HepG2 (cell line): ENCODE results near the gene SERPINF2. TPM values are rescaled to one million over a fixed set of nuclear protein-coding genes. Genes with fewer than 3 reads are reported as not detected.

ENCODE experiments used
- ARID2 ChIP-seq: sonication (generic); formaldehyde crosslinking; IDR thresholded peaks from 2 replicates; pipeline ENCODE4 v1.8.1; 2022; ENCODE audit warnings: mild to moderate bottlenecking, missing genetic modification reagents, borderline replicate concordance
- DPF2 ChIP-seq: sonication (generic); formaldehyde crosslinking; IDR thresholded peaks from 2 replicates; pipeline ENCODE4 v1.4.0; 2020; ENCODE audit warnings: mild to moderate bottlenecking, low read depth, missing genetic modification reagents, borderline replicate concordance
- FOXO1 ChIP-seq: sonication (generic); formaldehyde crosslinking; IDR thresholded peaks from 2 replicates; pipeline ENCODE4 v1.4.0; 2020; ENCODE audit warnings: missing genetic modification reagents
- HOXA5 ChIP-seq: sonication (generic); formaldehyde crosslinking; IDR thresholded peaks from 2 replicates; pipeline ENCODE4 v1.4.0; 2020; ENCODE audit warnings: missing genetic modification reagents
- KLF11 ChIP-seq: IDR thresholded peaks from 2 replicates; pipeline ENCODE4 v1.6.1; 2016; ENCODE audit warnings: missing compliant biosample characterization
- MBD4 ChIP-seq: IDR thresholded peaks from 2 replicates; pipeline ENCODE4 v1.6.1; 2012; ENCODE audit warnings: low read length, inconsistent platforms, borderline replicate concordance
- MEF2D ChIP-seq: sonication (generic); formaldehyde crosslinking; IDR thresholded peaks from 2 replicates; pipeline ENCODE4 v1.5.1; 2020; ENCODE audit warnings: mild to moderate bottlenecking, missing genetic modification reagents
- NR2F6 ChIP-seq, 2 experiments: IDR thresholded peaks; 2 replicates each; pipeline ENCODE4 v1.6.1; 2016; ENCODE audit warnings: antibody characterized with exemption in 1 of 2, mild to moderate bottlenecking in 1 of 2
- PAX8 ChIP-seq: sonication (generic); formaldehyde crosslinking; IDR thresholded peaks from 2 replicates; pipeline ENCODE4 v1.8.0; 2022; ENCODE audit warnings: mild to moderate bottlenecking, missing genetic modification reagents, borderline replicate concordance
- SOX6 ChIP-seq, 2 experiments: fragments of 450-650 bp in 1 of 2; sonication (generic) in 1 of 2; formaldehyde crosslinking in 1 of 2; IDR thresholded peaks; 2 replicates each; pipeline versions ENCODE4 v1.4.0 to v1.6.1; 2017 to 2020; ENCODE audit warnings: antibody characterized with exemption in 1 of 2, mild to moderate bottlenecking in 1 of 2, missing genetic modification reagents in 1 of 2
- SP5 ChIP-seq: IDR thresholded peaks from 2 replicates; pipeline ENCODE4 v1.6.1; 2016; ENCODE audit warnings: low read depth, borderline replicate concordance
- TAF1 ChIP-seq: sonication (generic); formaldehyde crosslinking; IDR thresholded peaks from 2 replicates; pipeline ENCODE4 v1.4.0; 2020; ENCODE audit warnings: missing genetic modification reagents
- ZFP82 ChIP-seq: sonication (generic); formaldehyde crosslinking; IDR thresholded peaks from 2 replicates; pipeline ENCODE4 v1.5.1; 2020; ENCODE audit warnings: mild to moderate bottlenecking, missing genetic modification reagents, borderline replicate concordance
- ZKSCAN5 ChIP-seq: sonication (generic); formaldehyde crosslinking; IDR thresholded peaks from 2 replicates; pipeline ENCODE4 v1.5.1; 2020; ENCODE audit warnings: mild to moderate bottlenecking, missing genetic modification reagents
- ZNF101 ChIP-seq: sonication (generic); formaldehyde crosslinking; IDR thresholded peaks from 2 replicates; pipeline ENCODE4 v1.4.0; 2020; ENCODE audit warnings: mild to moderate bottlenecking, low read depth, missing genetic modification reagents, borderline replicate concordance
- ZNF337 ChIP-seq: sonication (generic); formaldehyde crosslinking; IDR thresholded peaks from 2 replicates; pipeline ENCODE4 v1.5.1; 2020; ENCODE audit warnings: missing genetic modification reagents, low read depth, mild to moderate bottlenecking, borderline replicate concordance
- ZNF343 ChIP-seq: sonication (generic); formaldehyde crosslinking; IDR thresholded peaks from 2 replicates; pipeline ENCODE4 v1.4.0; 2020; ENCODE audit warnings: mild to moderate bottlenecking, missing genetic modification reagents
- ZNF749 ChIP-seq: sonication (generic); formaldehyde crosslinking; IDR thresholded peaks from 2 replicates; pipeline ENCODE4 v1.8.0; 2022; ENCODE audit warnings: mild to moderate bottlenecking, missing genetic modification reagents, moderate library complexity, borderline replicate concordance
- polyA plus RNA-seq, 8 experiments: library from polyadenylated mRNA; depleted of rRNA in 3 of 8; stranded (reverse) in 7 of 8; unstranded in 1 of 8; fragments of >200 nt; fragmentation: Illumina TruSeq in 4 of 8; extraction: Trizol in 4 of 8; gene quantifications; 2 replicates each; pipeline versions ENCODE4 v1.2.1 to v1.2.3, GENCODE V29; 2011 to 2016; ENCODE audit warnings: low read depth in 4 of 8, missing spikeins in 1 of 8, mixed read lengths in 1 of 8; ENCODE audit not compliant: insufficient read depth in 1 of 8
- total RNA-seq, 5 experiments: library from RNA; depleted of rRNA; stranded (reverse); fragments of >200 nt; fragmentation: Illumina TruSeq; extraction: Trizol; gene quantifications; 2 replicates each; pipeline ENCODE4 v1.2.3, GENCODE V29; 2016; ENCODE audit warnings: low read depth in 1 of 5
- TF ChIP-seq, protein P1 (sequence below): sonication (generic); formaldehyde crosslinking; conservative IDR thresholded peaks from 2 replicates; pipeline ENCODE4 v1.8.1; 2023; ENCODE audit warnings: missing genetic modification reagents
- TF ChIP-seq, protein P2 (sequence below): sonication (generic); formaldehyde crosslinking; IDR thresholded peaks from 2 replicates; pipeline ENCODE4 v1.5.1; 2020; ENCODE audit warnings: missing genetic modification reagents, mild to moderate bottlenecking, borderline replicate concordance
- TF ChIP-seq, protein P3 (sequence below): sonication (generic); formaldehyde crosslinking; IDR thresholded peaks from 2 replicates; pipeline ENCODE4 v1.4.0; 2020; ENCODE audit warnings: missing genetic modification reagents

The SERPINF2 gene
- total and polyA plus RNA-seq, 2 of the 13 experiments (the other 11 are each of a cell fraction or from before 2014, with no cell fraction given), result 309 to 548 TPM

DNA sequence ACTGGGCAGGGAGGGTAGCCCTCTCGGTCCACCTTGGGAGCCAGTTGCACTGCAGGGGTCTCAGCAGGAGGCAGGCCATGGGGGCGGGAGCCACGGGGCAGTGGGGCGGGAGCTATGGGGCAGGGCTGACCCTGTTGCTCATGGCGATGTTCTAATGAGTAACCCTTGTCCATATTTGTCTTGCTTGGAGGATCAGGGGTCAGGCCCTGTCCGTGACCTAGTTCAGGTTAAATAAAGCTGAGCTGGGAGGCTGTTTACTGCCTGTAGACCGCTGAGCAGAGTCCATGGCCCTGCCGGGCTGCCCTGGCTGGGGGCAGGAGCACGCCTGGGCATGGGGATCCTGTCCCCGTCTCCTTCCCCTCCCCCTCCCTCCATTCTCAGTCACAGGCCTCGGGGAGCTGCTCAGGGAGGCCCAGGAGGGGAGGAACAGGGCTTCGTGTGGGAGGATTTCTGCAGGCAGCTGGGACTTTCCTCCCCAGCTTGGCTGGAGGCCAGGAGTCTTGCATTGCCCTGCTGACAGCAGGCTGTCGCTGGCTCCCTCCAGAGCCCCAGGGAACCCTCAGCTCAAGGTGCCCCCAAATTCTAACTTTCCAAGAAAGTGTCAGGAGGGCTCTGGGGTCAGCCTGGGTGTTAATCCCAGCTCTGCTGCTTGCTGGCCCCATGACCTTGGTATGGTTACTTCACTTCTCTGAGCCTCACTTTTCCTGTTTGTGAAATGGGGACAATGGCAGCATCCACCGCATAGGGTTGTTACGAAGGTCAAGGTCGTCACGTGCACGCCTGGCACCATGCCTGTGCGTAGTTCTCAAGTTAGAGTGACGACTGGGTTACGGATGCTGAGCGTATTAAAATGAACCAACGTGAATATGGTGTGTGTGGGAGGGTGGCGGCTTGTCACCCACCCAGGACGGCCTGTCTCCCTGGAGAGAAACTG lies 6.1 kb upstream of the SERPINF2 start (continued):
- no peak for TF ChIP-seq HOXA5 (CRISPR knock-in tag)
- TF ChIP-seq, protein P1, sequence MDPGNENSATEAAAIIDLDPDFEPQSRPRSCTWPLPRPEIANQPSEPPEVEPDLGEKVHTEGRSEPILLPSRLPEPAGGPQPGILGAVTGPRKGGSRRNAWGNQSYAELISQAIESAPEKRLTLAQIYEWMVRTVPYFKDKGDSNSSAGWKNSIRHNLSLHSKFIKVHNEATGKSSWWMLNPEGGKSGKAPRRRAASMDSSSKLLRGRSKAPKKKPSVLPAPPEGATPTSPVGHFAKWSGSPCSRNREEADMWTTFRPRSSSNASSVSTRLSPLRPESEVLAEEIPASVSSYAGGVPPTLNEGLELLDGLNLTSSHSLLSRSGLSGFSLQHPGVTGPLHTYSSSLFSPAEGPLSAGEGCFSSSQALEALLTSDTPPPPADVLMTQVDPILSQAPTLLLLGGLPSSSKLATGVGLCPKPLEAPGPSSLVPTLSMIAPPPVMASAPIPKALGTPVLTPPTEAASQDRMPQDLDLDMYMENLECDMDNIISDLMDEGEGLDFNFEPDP (CRISPR knock-in tag), result no peak
- TF ChIP-seq, protein P2, sequence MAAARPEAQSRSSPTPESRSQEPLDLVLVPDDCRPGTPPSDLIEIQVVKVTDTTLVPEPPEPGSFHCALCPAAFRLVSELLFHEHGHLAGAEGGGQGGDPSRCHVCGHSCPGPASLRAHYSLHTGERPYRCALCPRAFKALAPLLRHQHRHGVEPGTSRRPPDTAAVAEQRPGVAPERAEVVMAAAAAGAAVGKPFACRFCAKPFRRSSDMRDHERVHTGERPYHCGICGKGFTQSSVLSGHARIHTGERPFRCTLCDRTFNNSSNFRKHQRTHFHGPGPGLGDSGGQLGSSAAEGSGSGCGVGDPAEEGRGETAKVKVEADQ (CRISPR knock-in tag), result peak; percentile 80
- TF ChIP-seq MBD4, result no peak
- TF ChIP-seq ZNF749 (CRISPR knock-in tag), result 0 out of 2 replicates have a peak, but pooled peaks have one; percentile 77
- peak; percentile 99 for TF ChIP-seq NR2F6 (IDR thresholded peaks at IDR 0.05)
- peak; percentile 100 for TF ChIP-seq NR2F6 (CRISPR knock-in tag; IDR thresholded peaks at IDR 0.05)
- TF ChIP-seq ZNF343 (CRISPR knock-in tag), result no peak; the same call in 1 of the 2 replicates
- TF ChIP-seq ZFP82, result peak; percentile 35; the same call in 1 of the 2 replicates
- TF ChIP-seq TAF1 (CRISPR knock-in tag), result peak; percentile 36; the same call in 1 of the 2 replicates
- no peak for TF ChIP-seq ZNF101
- peak; percentile 72 for TF ChIP-seq DPF2
- TF ChIP-seq MEF2D (CRISPR knock-in tag), result peak; percentile 97
- TF ChIP-seq SOX6 (IDR thresholded peaks at IDR 0.05), result no peak
- TF ChIP-seq SOX6 (CRISPR knock-in tag; IDR thresholded peaks at IDR 0.05), result peak; percentile 95
- peak; percentile 85; the same call in 1 of the 2 replicates for TF ChIP-seq ZNF337 (CRISPR knock-in tag)
- TF ChIP-seq KLF11 (CRISPR knock-in tag), result peak; percentile 59
- TF ChIP-seq, protein P3, sequence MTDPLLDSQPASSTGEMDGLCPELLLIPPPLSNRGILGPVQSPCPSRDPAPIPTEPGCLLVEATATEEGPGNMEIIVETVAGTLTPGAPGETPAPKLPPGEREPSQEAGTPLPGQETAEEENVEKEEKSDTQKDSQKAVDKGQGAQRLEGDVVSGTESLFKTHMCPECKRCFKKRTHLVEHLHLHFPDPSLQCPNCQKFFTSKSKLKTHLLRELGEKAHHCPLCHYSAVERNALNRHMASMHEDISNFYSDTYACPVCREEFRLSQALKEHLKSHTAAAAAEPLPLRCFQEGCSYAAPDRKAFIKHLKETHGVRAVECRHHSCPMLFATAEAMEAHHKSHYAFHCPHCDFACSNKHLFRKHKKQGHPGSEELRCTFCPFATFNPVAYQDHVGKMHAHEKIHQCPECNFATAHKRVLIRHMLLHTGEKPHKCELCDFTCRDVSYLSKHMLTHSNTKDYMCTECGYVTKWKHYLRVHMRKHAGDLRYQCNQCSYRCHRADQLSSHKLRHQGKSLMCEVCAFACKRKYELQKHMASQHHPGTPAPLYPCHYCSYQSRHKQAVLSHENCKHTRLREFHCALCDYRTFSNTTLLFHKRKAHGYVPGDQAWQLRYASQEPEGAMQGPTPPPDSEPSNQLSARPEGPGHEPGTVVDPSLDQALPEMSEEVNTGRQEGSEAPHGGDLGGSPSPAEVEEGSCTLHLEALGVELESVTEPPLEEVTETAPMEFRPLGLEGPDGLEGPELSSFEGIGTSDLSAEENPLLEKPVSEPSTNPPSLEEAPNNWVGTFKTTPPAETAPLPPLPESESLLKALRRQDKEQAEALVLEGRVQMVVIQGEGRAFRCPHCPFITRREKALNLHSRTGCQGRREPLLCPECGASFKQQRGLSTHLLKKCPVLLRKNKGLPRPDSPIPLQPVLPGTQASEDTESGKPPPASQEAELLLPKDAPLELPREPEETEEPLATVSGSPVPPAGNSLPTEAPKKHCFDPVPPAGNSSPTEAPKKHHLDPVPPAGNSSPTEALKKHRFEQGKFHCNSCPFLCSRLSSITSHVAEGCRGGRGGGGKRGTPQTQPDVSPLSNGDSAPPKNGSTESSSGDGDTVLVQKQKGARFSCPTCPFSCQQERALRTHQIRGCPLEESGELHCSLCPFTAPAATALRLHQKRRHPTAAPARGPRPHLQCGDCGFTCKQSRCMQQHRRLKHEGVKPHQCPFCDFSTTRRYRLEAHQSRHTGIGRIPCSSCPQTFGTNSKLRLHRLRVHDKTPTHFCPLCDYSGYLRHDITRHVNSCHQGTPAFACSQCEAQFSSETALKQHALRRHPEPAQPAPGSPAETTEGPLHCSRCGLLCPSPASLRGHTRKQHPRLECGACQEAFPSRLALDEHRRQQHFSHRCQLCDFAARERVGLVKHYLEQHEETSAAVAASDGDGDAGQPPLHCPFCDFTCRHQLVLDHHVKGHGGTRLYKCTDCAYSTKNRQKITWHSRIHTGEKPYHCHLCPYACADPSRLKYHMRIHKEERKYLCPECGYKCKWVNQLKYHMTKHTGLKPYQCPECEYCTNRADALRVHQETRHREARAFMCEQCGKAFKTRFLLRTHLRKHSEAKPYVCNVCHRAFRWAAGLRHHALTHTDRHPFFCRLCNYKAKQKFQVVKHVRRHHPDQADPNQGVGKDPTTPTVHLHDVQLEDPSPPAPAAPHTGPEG (CRISPR knock-in tag), result no peak
- TF ChIP-seq FOXO1, result peak; percentile 100
- TF ChIP-seq PAX8 (CRISPR knock-in tag), result no peak; the same call in 1 of the 2 replicates
- peak; percentile 28; the same call in 1 of the 2 replicates for TF ChIP-seq ARID2
- no peak for TF ChIP-seq ZKSCAN5 (CRISPR knock-in tag)
- peak; percentile 95 for TF ChIP-seq SP5 (CRISPR knock-in tag)
